ENCODE data around the gene GMDS. TPM values are rescaled to one million over a fixed set of nuclear protein-coding genes. Genes with fewer than 3 reads are reported as not detected.

The GMDS gene
- total RNA-seq, 6 experiments from 2014 or later = 13.2 to 18.0 (median 14.7) TPM

GRCh38 chr6:1786455-1787453, 458.7 kb downstream of the GMDS start:
- no peak for DNase-seq
- H3K27me3 Mint-ChIP-seq (ENCODE audit: insufficient read depth) = no peaks in the 10 kb centered on the region
- no peaks in the 10 kb centered on the region for H3K9me3 Mint-ChIP-seq
- no peak overlapping the region for H3K4me3 Mint-ChIP-seq
- no peak overlapping the region; the same call in 1 of the 2 replicates for H3K27ac Mint-ChIP-seq
- no peaks in the 10 kb centered on the region for H3K36me3 Mint-ChIP-seq (ENCODE audit: low read depth)
- TF ChIP-seq CTCF (IDR thresholded peaks at IDR 0.05) = no peak
- peaks cover 26% of the 10 kb centered on the region for H3K4me1 Mint-ChIP-seq (ENCODE audit: low read depth)

GRCh38 chr6:1784422-1784884, 461.0 kb downstream of the GMDS start:
- Mint-ChIP-seq H3K27ac (no peak overlapping the region), H3K4me1 (ENCODE audit: low read depth) (peaks cover 26% of the 10 kb centered on the region), H3K9me3 (no peaks in the 10 kb centered on the region), H3K36me3 (ENCODE audit: low read depth) (no peaks in the 10 kb centered on the region), H3K4me3 (no peak overlapping the region), H3K27me3 (ENCODE audit: insufficient read depth) (no peaks in the 10 kb centered on the region)
- DNase-seq = no peak
- no peak for TF ChIP-seq CTCF (IDR thresholded peaks at IDR 0.05)

- no peaks in the 10 kb centered on the region for H3K36me3 Mint-ChIP-seq (ENCODE audit: low read depth)
- H3K27me3 Mint-ChIP-seq (ENCODE audit: insufficient read depth) = no peaks in the 10 kb centered on the region; the same call in 1 of the 2 replicates
- peaks cover 4% of the 10 kb centered on the region; the same call in 1 of the 2 replicates for H3K4me1 Mint-ChIP-seq (ENCODE audit: low read depth)
- DNase-seq = no peak
- no peak overlapping the region for H3K4me3 Mint-ChIP-seq
- H3K27ac Mint-ChIP-seq = no peak overlapping the region
- TF ChIP-seq CTCF (IDR thresholded peaks at IDR 0.05) = no peak
- H3K9me3 Mint-ChIP-seq = no peaks in the 10 kb centered on the region
These were observed 463.6 kb downstream of the GMDS start for GRCh38 chr6:1781817-1782184.

- Mint-ChIP-seq H3K27me3 (ENCODE audit: insufficient read depth) (no peaks in the 10 kb centered on the region; the same call in 1 of the 2 replicates), H3K4me3 (no peak overlapping the region), H3K36me3 (ENCODE audit: low read depth) (no peaks in the 10 kb centered on the region), H3K9me3 (no peaks in the 10 kb centered on the region), H3K27ac (no peak overlapping the region), H3K4me1 (ENCODE audit: low read depth) (no peaks in the 10 kb centered on the region; the same call in 1 of the 2 replicates)
- no peak for TF ChIP-seq CTCF (IDR thresholded peaks at IDR 0.05)
- no peak for DNase-seq
These were observed 464.1 kb downstream of the GMDS start for GRCh38 chr6:1781152-1781816.

GRCh38 chr6:1780251-1780867, 465.0 kb downstream of the GMDS start:
- no peak overlapping the region for H3K27ac Mint-ChIP-seq
- no peaks in the 10 kb centered on the region for H3K4me1 Mint-ChIP-seq (ENCODE audit: low read depth)

More at GRCh38 chr6:1780251-1780867, 465.0 kb downstream of the GMDS start:
- no peaks in the 10 kb centered on the region; the same call in 1 of the 2 replicates for H3K27me3 Mint-ChIP-seq (ENCODE audit: insufficient read depth)
- no peak for DNase-seq
- no peak overlapping the region for H3K4me3 Mint-ChIP-seq
- no peaks in the 10 kb centered on the region for H3K9me3 Mint-ChIP-seq
- H3K36me3 Mint-ChIP-seq (ENCODE audit: low read depth) = no peaks in the 10 kb centered on the region
- TF ChIP-seq CTCF (IDR thresholded peaks at IDR 0.05) = no peak
